Activated CD4-positive, alpha-beta T cell treated with anti-CD3 and anti-CD28 coated beads, Interleukin-2, amount 50 U/mL, for 48 hours (primary cell): ENCODE measurements around the gene TTC28.

Experiments
- DNase-seq, 2 experiments: peaks; one replicate each; pipeline ENCODE4 v3.0.0-alpha.2; 2020

The TTC28 gene

GRCh38 chr22:28254396-28254795 lies 425.2 kb downstream of the TTC28 start:
- DNase-seq, result no peak

DNA sequence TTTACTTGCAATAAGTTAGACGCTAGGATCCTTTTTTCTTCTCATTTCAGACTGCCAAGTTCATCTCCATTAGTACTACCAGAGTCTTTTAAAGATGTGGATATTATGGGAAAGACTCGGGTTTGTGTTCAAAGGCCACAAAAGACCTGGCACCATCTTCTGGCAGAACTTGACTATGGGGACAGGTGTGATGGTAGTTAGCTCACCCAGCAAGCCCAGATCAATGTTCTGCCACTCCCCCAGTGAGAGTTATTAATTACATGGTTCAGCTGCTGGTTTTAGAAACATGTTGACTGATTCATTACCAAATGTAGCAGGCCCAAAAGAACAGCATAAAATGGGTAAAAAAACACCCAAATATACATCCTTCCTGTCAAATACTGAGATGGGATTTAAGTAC lies 427.1 kb downstream of the TTC28 start:
- no peak for DNase-seq

DNA sequence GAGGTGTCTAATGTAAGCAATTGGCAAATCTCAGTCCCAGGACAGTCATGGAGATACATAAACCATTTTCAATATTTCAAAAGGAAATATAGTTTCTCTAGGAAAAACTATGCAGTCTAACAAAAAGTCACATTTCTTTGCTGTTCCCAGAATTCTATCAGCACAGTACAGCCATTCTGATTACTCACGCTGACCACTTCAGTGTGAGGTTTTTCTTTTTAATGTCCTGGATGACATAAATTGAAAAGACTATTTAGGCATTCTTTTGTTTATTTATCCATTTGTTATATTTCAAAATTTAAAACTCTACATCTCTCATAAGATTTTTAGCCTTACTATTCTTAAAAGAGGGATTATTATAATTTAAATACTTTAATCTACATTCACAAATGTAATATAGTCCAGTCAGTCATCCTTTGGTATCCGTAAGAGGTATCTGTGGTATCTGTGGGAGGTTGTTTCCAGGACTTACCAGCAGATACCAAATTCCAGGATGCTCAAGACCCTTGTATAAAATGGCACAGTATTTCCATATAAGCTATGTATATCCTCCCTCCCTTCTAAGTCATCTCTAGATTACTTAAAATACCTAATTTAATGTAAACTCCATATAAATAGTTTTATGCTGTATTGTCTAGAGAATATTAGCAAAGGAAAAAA lies 429.5 kb downstream of the TTC28 start:
- no peak for DNase-seq

GRCh38 chr22:28249402-28249801 lies 430.2 kb downstream of the TTC28 start:
- no peak for DNase-seq

DNA sequence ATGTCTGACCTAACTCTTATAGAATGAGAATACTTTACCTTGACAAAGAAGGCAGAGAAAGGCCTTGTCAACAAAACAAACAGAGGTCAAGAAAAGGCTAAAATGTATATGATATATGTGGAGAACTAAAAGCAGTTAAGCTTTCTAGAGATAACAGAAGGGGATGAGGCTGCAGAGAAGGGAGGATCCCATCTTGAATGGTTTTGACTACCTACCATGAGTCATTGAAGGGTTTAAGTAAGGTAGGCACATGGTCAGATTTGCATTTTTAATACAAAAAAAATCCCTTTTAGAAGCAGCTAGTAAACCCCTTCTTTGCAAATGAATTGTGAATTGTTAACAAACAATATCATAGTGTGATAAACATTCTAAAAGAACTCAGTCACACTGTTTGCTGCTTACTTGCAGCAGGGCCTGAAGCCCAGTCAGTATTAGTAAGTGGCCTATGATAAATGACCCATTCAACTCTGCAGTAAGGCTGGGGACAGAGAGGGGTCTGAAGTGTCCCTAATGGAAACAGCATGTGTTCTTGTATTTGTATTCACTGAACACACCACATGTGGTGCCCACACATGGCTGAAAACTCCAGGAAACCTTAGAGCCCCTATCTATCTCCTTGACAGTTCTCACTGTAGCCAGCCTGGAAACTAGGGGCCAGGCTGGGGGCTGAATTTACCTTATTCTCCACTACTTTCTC lies 431.8 kb downstream of the TTC28 start:
- no peak for DNase-seq

GRCh38 chr22:28247136-28247535 lies 432.5 kb downstream of the TTC28 start:
- DNase-seq, result no peak

GRCh38 chr22:28246397-28246796 lies 433.2 kb downstream of the TTC28 start:
- DNase-seq, result no peak

GRCh38 chr22:28245579-28246224 lies 433.9 kb downstream of the TTC28 start:
- DNase-seq, result no peak

DNA sequence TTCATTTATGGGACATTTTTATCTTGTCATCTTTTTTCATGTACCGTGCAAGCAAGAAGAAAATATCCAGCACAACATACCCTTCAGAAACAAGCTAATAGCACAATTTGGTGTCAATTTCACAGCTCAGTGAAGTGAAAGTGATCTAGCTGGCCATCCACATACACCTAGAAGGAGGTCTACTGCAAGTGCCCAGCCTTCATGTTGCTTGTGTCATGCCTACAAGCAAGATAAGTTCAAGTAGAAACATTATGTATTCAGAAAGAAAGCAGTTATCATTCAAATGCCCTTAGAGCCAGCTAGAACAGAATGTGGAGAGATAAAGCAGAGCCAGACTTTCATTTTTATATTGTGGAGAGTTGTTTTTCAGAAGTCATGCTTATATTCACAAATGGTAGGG lies 434.9 kb downstream of the TTC28 start:
- no peak for DNase-seq

DNA sequence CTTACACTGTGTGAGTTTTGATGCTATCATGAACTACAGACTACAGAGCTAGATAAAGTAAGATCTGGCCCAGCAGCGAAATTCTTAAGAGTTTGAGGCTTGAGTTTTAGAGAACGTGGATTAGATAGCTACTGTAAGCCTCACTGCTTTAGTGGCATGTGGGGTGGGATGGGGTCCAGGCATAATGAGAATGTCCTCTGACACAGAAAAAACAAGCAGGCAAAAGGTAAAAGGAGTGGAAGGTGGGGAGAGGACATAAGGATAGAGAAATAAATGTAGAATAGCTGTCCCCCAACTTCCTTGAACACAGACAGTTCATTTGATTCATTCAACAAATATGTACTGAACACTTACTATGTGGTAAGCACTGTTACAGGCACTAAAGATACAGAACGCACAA lies 436.1 kb downstream of the TTC28 start:
- DNase-seq, result no peak

- no peak for DNase-seq
Measured at GRCh38 chr22:28241656-28242290, 437.9 kb downstream of the TTC28 start.

GRCh38 chr22:28239941-28240340 lies 439.7 kb downstream of the TTC28 start:
- no peak for DNase-seq

- no peak for DNase-seq
Measured at GRCh38 chr22:28237783-28238182, 441.9 kb downstream of the TTC28 start.

DNA sequence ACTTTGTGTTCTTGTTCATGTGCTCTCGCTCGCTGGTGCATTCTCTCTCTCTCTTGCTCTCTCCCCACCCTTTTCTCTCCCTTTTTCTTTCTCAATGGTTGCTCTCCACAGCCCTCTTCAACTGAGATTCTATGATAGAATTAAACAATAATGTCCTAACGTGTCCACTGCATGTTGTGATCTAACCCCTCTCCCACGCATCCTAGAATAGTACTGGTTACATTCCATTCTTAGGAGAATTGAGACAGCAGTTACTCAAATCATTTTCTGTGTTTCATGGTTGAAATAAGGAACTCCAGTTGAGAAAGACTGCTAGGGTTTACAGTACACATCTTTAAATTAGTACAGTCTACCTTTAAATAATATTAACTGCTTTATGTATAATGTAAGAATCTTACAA lies 442.5 kb downstream of the TTC28 start:
- DNase-seq, result no peak

GRCh38 chr22:28232204-28232603 lies 447.4 kb downstream of the TTC28 start:
- no peak for DNase-seq

GRCh38 chr22:28231441-28231840 lies 448.2 kb downstream of the TTC28 start:
- no peak for DNase-seq

DNA sequence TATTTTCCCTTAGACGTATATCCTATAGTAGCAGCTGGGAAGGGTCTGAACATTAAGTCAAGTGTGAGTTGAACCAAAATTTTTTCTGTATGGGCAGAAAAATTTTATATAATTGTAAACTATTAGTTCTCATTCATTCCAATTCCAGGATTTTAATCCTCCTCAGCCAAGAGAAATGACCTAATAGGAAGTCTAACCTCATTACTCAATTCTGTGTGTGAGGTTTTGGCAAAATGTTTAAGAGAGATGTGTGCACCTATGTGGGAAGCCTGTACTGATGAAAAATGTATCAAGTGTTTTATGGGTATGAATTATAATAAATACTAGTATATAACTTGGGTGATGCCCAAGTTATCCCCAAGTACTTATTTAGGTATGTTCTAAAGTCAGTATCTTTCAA lies 449.0 kb downstream of the TTC28 start:
- no peak for DNase-seq

DNA sequence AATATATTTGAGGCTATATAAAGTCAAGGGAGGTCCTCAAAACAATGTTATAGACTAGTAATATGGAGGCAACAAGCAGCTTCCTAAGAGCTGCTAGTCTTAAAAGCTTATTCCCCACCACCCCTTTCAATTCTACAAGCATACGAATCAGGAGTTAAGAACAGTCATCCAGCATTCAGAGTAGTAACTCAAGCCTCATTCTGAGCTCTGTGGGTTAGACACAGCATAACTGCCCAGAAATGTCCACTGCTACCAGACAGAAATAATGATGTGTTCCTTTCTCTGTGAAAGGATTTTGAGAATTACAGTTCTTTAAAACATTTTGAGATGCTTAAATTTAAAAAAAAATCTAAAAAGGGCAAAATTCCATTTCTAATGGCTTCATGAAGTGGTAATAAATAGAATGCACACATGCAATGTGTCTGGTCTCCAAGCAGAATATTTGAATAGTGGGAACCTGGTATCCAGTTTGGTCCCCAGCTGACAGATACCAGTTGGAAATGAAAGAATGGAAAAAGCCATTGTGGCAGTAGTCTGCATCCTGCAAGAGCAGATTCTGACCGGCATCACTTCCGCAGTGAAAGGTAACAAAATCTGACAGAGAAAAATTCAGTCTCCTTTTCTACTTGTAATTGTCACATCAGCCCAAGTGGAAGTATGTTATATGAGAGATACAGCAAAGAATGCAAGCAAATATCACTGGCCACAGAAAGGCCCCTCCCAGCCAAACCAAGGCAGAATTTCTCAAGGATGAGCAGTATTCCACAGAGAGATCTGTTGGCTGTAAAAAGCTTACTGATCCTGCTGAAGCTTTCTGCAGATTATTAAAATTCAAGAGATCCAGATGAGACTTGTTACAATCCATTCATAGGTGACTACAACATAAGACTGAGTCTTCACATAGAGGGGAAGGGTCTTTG lies 449.8 kb downstream of the TTC28 start:
- no peak for DNase-seq

DNA sequence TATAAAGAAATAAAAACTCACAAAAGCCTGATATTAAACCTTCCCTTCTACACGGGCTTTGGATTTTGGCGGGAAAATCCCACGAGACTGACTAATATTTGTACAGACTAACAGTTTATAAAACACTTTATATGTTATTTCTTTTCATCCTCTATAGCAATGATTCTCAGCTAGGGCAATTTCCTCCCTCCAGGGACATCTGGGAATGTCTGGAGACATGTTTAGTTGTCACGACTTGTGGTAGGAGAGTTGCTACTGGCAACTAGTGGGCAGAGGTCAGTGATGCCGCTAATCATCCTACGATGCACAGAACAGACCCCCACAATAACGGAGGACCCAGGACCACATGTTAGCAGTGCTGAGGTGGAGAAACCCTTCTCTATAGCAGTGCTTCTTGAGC lies 455.8 kb downstream of the TTC28 start:
- DNase-seq, result no peak

DNA sequence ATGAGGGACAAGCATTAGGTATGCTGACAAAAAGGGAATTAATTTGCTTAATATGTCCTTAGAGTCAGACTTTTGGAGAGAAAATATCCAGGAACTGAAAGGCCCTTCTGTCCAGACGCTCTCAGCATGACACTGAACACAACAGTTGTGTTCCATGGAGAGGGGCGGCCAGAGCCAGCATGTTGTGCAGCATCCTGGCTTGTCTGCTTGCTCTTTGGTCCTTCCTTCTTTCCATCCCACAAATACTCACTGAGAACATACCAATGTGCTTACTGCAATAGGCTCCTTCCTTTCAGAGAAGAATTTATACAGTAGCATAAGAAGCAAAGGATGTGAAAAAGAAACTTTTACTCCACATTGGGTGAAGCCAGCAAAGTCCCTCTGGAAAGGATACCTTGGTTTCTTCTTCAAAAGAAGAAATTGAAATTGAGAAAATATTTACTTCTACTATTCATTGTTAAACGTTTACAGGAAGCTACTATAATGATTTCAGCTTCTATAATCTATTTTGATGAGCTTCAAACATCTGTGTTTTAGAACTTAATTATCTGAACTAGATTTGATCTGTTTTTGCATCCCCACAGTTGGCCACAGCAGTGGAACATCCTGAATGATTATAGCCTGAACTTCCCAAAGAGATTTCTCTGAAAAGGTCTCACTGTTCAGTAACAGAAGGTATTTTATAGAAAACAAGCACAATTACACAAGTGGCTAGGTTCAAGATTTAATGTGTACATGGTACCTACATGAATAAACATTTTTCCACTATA lies 456.5 kb downstream of the TTC28 start:
- no peak for DNase-seq

- no peak for DNase-seq
Measured at GRCh38 chr22:28222571-28222970, 457.1 kb downstream of the TTC28 start.

GRCh38 chr22:28222052-28222451 lies 457.6 kb downstream of the TTC28 start:
- no peak for DNase-seq
